H1 (cell line): ENCODE measurements around the gene SPEM1.
"Not testable (repeated sequence)": the region's sequence is repeated elsewhere in the genome, so short reads cannot be mapped to it uniquely, and the experiment has no call there.

Experiments
- EZH2 ChIP-seq: fragments of 200-600 bp; sonication (generic); IDR thresholded peaks from 2 replicates; pipeline ENCODE4 v1.7.1; 2012; ENCODE audit warnings: low read depth, mild to moderate bottlenecking, moderate library complexity, low read length, inconsistent platforms; ENCODE audit not compliant: severe bottlenecking
- GABPA ChIP-seq: IDR thresholded peaks from 2 replicates; pipeline ENCODE4 v1.6.1; 2011; ENCODE audit warnings: mild to moderate bottlenecking, low read length, moderate library complexity, borderline replicate concordance; ENCODE audit not compliant: insufficient read depth
- HDAC6 ChIP-seq: IDR thresholded peaks from one replicate; pipeline ENCODE4 v1.7.1; 2012; ENCODE audit warnings: low read depth, mild to moderate bottlenecking, inconsistent platforms, low read length, moderate library complexity
- PHF8 ChIP-seq: fragments of 200-600 bp; sonication (generic); conservative IDR thresholded peaks from 2 replicates; pipeline ENCODE4 v1.7.1; 2012; ENCODE audit warnings: low read depth, mild to moderate bottlenecking, inconsistent platforms, low read length, moderate library complexity
- POLR2A ChIP-seq, 2 experiments: IDR thresholded peaks; 1 replicate in 1 of 2; 2 replicates in 1 of 2; pipeline ENCODE4 v1.6.1; 2011; ENCODE audit warnings: low read depth in 2 of 2, low read length in 2 of 2, mild to moderate bottlenecking in 2 of 2; ENCODE audit errors: control extremely low read depth in 1 of 2
- POLR2AphosphoS5 ChIP-seq: IDR thresholded peaks from 2 replicates; pipeline ENCODE4 v1.6.1; 2011; ENCODE audit warnings: low read depth, low read length
- RFX5 ChIP-seq: IDR thresholded peaks from 2 replicates; pipeline ENCODE4 v1.6.1; 2011; ENCODE audit warnings: low read depth, low read length, improper control_type of control experiment, borderline replicate concordance
- SIN3A ChIP-seq, 2 experiments: IDR thresholded peaks in 1 of 2; conservative IDR thresholded peaks in 1 of 2; 2 replicates each; pipeline ENCODE4 v1.6.1; 2011 to 2012; ENCODE audit warnings: low read length in 2 of 2, improper control_type of control experiment in 1 of 2, low read depth in 1 of 2, mild to moderate bottlenecking in 1 of 2
- SP1 ChIP-seq: IDR thresholded peaks from 2 replicates; pipeline ENCODE4 v1.6.1; 2011; ENCODE audit warnings: low read depth, low read length
- SRF ChIP-seq: IDR thresholded peaks from 2 replicates; pipeline ENCODE4 v1.6.1; 2011; ENCODE audit warnings: mild to moderate bottlenecking, low read depth, low read length, moderate library complexity
- TBP ChIP-seq: IDR thresholded peaks from 2 replicates; pipeline ENCODE4 v1.6.1; 2011; ENCODE audit warnings: low read depth, low read length, improper control_type of control experiment
- TF ChIP-seq, protein P1 (sequence below), 3 experiments: IDR thresholded peaks; 1 replicate in 2 of 3; 2 replicates in 1 of 3; pipeline versions ENCODE4 v1.5.1 to v1.6.1; 2011; ENCODE audit warnings: low read length in 3 of 3, mild to moderate bottlenecking in 3 of 3, inconsistent platforms in 2 of 3, low read depth in 1 of 3, moderate library complexity in 1 of 3; ENCODE audit not compliant: insufficient read depth in 1 of 3; ENCODE audit errors: control extremely low read depth in 1 of 3

DNA sequence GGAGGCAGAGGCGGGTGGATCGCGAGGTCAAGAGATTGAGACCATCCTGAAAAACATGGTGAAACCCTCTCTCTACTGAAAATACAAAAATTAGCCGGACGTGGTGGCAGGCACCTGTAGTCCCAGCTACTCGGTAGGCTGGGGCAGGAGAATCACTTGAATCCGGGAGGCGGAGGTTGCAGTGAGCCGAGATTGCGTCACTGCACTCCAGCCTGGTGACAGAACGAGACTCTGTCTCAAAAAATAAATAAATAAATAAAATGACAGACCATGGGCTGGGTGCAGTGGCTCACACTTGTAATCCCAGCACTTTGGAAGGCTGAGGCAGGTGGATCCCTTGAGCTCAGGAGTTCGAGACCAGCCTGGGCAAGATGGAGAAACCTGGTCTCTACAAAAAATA, 49.7 kb downstream of the SPEM1 start:
- TF ChIP-seq, protein P1, sequence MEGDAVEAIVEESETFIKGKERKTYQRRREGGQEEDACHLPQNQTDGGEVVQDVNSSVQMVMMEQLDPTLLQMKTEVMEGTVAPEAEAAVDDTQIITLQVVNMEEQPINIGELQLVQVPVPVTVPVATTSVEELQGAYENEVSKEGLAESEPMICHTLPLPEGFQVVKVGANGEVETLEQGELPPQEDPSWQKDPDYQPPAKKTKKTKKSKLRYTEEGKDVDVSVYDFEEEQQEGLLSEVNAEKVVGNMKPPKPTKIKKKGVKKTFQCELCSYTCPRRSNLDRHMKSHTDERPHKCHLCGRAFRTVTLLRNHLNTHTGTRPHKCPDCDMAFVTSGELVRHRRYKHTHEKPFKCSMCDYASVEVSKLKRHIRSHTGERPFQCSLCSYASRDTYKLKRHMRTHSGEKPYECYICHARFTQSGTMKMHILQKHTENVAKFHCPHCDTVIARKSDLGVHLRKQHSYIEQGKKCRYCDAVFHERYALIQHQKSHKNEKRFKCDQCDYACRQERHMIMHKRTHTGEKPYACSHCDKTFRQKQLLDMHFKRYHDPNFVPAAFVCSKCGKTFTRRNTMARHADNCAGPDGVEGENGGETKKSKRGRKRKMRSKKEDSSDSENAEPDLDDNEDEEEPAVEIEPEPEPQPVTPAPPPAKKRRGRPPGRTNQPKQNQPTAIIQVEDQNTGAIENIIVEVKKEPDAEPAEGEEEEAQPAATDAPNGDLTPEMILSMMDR (IDR thresholded peaks at IDR 0.05; ENCODE audit: control extremely low read depth in 1 of 3, insufficient read depth in 1 of 3, low read depth in 1 of 3, low read length in 3 of 3), result not testable (repeated sequence)
- TF ChIP-seq POLR2A (IDR thresholded peaks at IDR 0.05; ENCODE audit: control extremely low read depth in 1 of 2, low read depth in 2 of 2, low read length in 2 of 2); EZH2; POLR2AphosphoS5; PHF8; HDAC6; SIN3A (conservative IDR thresholded peaks at IDR 0.05 in 1 of 2, IDR thresholded peaks at IDR 0.05 in 1 of 2; ENCODE audit: low read depth in 1 of 2, low read length in 2 of 2); GABPA; TBP; RFX5; SRF; SP1: not testable (repeated sequence)
